HepG2 (cell line): Measurements from ENCODE around the gene MOBP.

Experiments
- CEBPB ChIP-seq: IDR thresholded peaks from 2 replicates; pipeline ENCODE4 v1.6.1; 2011; ENCODE audit warnings: low read depth, low read length, improper control_type of control experiment, borderline replicate concordance
- EZH2 ChIP-seq: conservative IDR thresholded peaks from 2 replicates; pipeline ENCODE4 v1.6.1; 2012; ENCODE audit warnings: mild to moderate bottlenecking, low read depth, low read length, moderate library complexity
- FOXM1 ChIP-seq: sonication (generic); formaldehyde crosslinking; IDR thresholded peaks from 2 replicates; pipeline ENCODE4 v1.5.0; 2020; ENCODE audit warnings: missing genetic modification reagents
- KDM4B ChIP-seq: sonication (generic); formaldehyde crosslinking; IDR thresholded peaks from 2 replicates; pipeline ENCODE4 v1.4.0; 2020; ENCODE audit warnings: missing genetic modification reagents
- SIN3A ChIP-seq: IDR thresholded peaks from 2 replicates; pipeline ENCODE4 v1.6.1; 2011; ENCODE audit warnings: low read depth, mild to moderate bottlenecking, control low read depth, low read length, borderline replicate concordance
- TF ChIP-seq, protein P1 (sequence below): sonication (generic); formaldehyde crosslinking; IDR thresholded peaks from 2 replicates; pipeline ENCODE4 v1.5.0; 2020; ENCODE audit warnings: mild to moderate bottlenecking, missing genetic modification reagents, moderate library complexity
- TF ChIP-seq, protein P2 (sequence below): sonication (generic); formaldehyde crosslinking; IDR thresholded peaks from 2 replicates; pipeline ENCODE4 v1.8.0; 2022; ENCODE audit warnings: mild to moderate bottlenecking, missing genetic modification reagents; ENCODE audit not compliant: insufficient replicate concordance
- TF ChIP-seq, protein P3 (sequence below): IDR thresholded peaks from 2 replicates; pipeline ENCODE4 v1.6.1; 2016
- TF ChIP-seq, protein P4 (sequence below): sonication (generic); formaldehyde crosslinking; conservative IDR thresholded peaks from 2 replicates; pipeline ENCODE4 v1.5.0; 2020; ENCODE audit warnings: missing genetic modification reagents

DNA sequence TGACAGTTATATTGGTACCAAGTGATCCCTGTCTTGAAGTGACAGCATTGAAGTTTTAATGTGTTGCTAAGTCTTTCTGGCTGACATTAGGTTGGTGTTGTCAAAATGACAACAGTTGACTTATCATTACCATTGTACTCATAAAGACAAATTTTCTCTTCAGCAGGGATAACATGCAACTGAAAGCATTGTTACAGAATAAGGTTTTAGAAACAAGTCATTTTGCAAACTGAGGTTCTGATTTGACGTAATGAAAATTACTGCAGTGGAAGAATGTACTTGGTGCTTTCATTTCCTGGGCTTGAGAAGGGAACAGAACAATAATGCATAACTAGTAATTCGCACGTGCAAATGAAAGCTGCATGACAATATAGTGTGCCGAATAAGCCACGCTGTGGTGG lies 75.1 kb downstream of the MOBP start:
- TF ChIP-seq FOXM1 (CRISPR knock-in tag) (no peak), SIN3A (no peak), EZH2 (no peak), KDM4B (CRISPR knock-in tag) (no peak), CEBPB (no peak)
- TF ChIP-seq, protein P1, sequence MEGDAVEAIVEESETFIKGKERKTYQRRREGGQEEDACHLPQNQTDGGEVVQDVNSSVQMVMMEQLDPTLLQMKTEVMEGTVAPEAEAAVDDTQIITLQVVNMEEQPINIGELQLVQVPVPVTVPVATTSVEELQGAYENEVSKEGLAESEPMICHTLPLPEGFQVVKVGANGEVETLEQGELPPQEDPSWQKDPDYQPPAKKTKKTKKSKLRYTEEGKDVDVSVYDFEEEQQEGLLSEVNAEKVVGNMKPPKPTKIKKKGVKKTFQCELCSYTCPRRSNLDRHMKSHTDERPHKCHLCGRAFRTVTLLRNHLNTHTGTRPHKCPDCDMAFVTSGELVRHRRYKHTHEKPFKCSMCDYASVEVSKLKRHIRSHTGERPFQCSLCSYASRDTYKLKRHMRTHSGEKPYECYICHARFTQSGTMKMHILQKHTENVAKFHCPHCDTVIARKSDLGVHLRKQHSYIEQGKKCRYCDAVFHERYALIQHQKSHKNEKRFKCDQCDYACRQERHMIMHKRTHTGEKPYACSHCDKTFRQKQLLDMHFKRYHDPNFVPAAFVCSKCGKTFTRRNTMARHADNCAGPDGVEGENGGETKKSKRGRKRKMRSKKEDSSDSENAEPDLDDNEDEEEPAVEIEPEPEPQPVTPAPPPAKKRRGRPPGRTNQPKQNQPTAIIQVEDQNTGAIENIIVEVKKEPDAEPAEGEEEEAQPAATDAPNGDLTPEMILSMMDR, result no peak
- TF ChIP-seq, protein P2, sequence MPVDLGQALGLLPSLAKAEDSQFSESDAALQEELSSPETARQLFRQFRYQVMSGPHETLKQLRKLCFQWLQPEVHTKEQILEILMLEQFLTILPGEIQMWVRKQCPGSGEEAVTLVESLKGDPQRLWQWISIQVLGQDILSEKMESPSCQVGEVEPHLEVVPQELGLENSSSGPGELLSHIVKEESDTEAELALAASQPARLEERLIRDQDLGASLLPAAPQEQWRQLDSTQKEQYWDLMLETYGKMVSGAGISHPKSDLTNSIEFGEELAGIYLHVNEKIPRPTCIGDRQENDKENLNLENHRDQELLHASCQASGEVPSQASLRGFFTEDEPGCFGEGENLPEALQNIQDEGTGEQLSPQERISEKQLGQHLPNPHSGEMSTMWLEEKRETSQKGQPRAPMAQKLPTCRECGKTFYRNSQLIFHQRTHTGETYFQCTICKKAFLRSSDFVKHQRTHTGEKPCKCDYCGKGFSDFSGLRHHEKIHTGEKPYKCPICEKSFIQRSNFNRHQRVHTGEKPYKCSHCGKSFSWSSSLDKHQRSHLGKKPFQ (CRISPR knock-in tag), result no peak
- TF ChIP-seq, protein P3, sequence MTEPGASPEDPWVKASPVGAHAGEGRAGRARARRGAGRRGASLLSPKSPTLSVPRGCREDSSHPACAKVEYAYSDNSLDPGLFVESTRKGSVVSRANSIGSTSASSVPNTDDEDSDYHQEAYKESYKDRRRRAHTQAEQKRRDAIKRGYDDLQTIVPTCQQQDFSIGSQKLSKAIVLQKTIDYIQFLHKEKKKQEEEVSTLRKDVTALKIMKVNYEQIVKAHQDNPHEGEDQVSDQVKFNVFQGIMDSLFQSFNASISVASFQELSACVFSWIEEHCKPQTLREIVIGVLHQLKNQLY (CRISPR knock-in tag), result no peak
- TF ChIP-seq, protein P4, sequence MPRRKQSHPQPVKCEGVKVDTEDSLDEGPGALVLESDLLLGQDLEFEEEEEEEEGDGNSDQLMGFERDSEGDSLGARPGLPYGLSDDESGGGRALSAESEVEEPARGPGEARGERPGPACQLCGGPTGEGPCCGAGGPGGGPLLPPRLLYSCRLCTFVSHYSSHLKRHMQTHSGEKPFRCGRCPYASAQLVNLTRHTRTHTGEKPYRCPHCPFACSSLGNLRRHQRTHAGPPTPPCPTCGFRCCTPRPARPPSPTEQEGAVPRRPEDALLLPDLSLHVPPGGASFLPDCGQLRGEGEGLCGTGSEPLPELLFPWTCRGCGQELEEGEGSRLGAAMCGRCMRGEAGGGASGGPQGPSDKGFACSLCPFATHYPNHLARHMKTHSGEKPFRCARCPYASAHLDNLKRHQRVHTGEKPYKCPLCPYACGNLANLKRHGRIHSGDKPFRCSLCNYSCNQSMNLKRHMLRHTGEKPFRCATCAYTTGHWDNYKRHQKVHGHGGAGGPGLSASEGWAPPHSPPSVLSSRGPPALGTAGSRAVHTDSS (CRISPR knock-in tag), result no peak
